ENCODE results near the gene ALDH1L1.
"Not testable (repeated sequence)": the region's sequence is repeated elsewhere in the genome, so short reads cannot be mapped to it uniquely, and the experiment has no call there.

ALDH1L1 gene

GRCh38 chr3:126078866-126079265 is 101.5 kb downstream of the ALDH1L1 start:
- in situ Hi-C loops (cut with HindIII; ENCODE audit: low pct_ligation_motif_present, low sequenced_read_pairs) = no loop called here
- H3K27me3 ChIP-seq (replicated peaks) = no peaks in the 10 kb centered on the region
- H3K36me3 ChIP-seq (replicated peaks) = no peaks in the 10 kb centered on the region
- H3K4me3 ChIP-seq (ENCODE audit: low read depth, low read length) = no peak overlapping the region
- no peak for TF ChIP-seq CTCF (IDR thresholded peaks at IDR 0.05; ENCODE audit: low read depth, low read length, missing control alignments)
- no peak overlapping the region for H3K27ac ChIP-seq
- no peak for DNase-seq

- no peak overlapping the region for H3K27ac ChIP-seq
- H3K4me3 ChIP-seq (ENCODE audit: low read depth, low read length) = no peak overlapping the region
- no peak for TF ChIP-seq CTCF (IDR thresholded peaks at IDR 0.05; ENCODE audit: low read depth, low read length, missing control alignments)
- in situ Hi-C loops (cut with HindIII; ENCODE audit: low pct_ligation_motif_present, low sequenced_read_pairs) = no loop called here
- no peaks in the 10 kb centered on the region for H3K36me3 ChIP-seq (replicated peaks)
- no peaks in the 10 kb centered on the region for H3K27me3 ChIP-seq (replicated peaks)
- DNase-seq = no peak
Observed at GRCh38 chr3:126077754-126078153, 102.6 kb downstream of the ALDH1L1 start.

- no peak for TF ChIP-seq CTCF (IDR thresholded peaks at IDR 0.05; ENCODE audit: low read depth, low read length, missing control alignments)
- Histone ChIP-seq H3K4me3 (ENCODE audit: low read depth, low read length) (no peak overlapping the region), H3K27ac (no peak overlapping the region), H3K27me3 (replicated peaks) (no peaks in the 10 kb centered on the region), H3K36me3 (replicated peaks) (no peaks in the 10 kb centered on the region)
- in situ Hi-C loops (cut with HindIII; ENCODE audit: low pct_ligation_motif_present, low sequenced_read_pairs) = no loop called here
- no peak for DNase-seq
Observed at GRCh38 chr3:126076140-126076539, 104.2 kb downstream of the ALDH1L1 start.

- TF ChIP-seq CTCF (IDR thresholded peaks at IDR 0.05; ENCODE audit: low read depth, low read length, missing control alignments) = no peak
Observed at GRCh38 chr3:126070146-126070545, 110.2 kb downstream of the ALDH1L1 start.

GRCh38 chr3:126067959-126068358 is 112.4 kb downstream of the ALDH1L1 start:
- DNase-seq = no peak
- Histone ChIP-seq H3K27ac (no peak overlapping the region), H3K36me3 (replicated peaks) (no peaks in the 10 kb centered on the region), H3K4me3 (ENCODE audit: low read depth, low read length) (no peak overlapping the region), H3K27me3 (replicated peaks) (no peaks in the 10 kb centered on the region)
- no peak for TF ChIP-seq CTCF (IDR thresholded peaks at IDR 0.05; ENCODE audit: low read depth, low read length, missing control alignments)
- in situ Hi-C loops (cut with HindIII; ENCODE audit: low pct_ligation_motif_present, low sequenced_read_pairs) = no loop called here

More at GRCh38 chr3:126070146-126070545, 110.2 kb downstream of the ALDH1L1 start:
- in situ Hi-C loops (cut with HindIII; ENCODE audit: low pct_ligation_motif_present, low sequenced_read_pairs) = no loop called here
- Histone ChIP-seq H3K36me3 (replicated peaks) (no peaks in the 10 kb centered on the region), H3K27me3 (replicated peaks) (no peaks in the 10 kb centered on the region), H3K27ac (no peak overlapping the region), H3K4me3 (ENCODE audit: low read depth, low read length) (no peak overlapping the region)
- no peak for DNase-seq

- H3K27me3 ChIP-seq (replicated peaks); DNase-seq; H3K27ac ChIP-seq; in situ Hi-C loops (cut with HindIII; ENCODE audit: low pct_ligation_motif_present, low sequenced_read_pairs); H3K36me3 ChIP-seq (replicated peaks); H3K4me3 ChIP-seq (ENCODE audit: low read depth, low read length): not testable (repeated sequence)
Observed at GRCh38 chr3:126066676-126067075, 113.7 kb downstream of the ALDH1L1 start.

Measured in brain microvascular endothelial cell (primary cell).